Measurements from ENCODE around the gene PCSK5.

PCSK5 gene

GRCh38 chr9:76203373-76203772 lies 312.9 kb downstream of the PCSK5 start:
- DNase-seq = no peak

- DNase-seq = no peak
Observed at GRCh38 chr9:76206821-76207220, 316.3 kb downstream of the PCSK5 start.

- no peak for DNase-seq
Observed at GRCh38 chr9:76213751-76214150, 323.3 kb downstream of the PCSK5 start.

GRCh38 chr9:76215066-76215465 lies 324.6 kb downstream of the PCSK5 start:
- no peak for DNase-seq

DNA sequence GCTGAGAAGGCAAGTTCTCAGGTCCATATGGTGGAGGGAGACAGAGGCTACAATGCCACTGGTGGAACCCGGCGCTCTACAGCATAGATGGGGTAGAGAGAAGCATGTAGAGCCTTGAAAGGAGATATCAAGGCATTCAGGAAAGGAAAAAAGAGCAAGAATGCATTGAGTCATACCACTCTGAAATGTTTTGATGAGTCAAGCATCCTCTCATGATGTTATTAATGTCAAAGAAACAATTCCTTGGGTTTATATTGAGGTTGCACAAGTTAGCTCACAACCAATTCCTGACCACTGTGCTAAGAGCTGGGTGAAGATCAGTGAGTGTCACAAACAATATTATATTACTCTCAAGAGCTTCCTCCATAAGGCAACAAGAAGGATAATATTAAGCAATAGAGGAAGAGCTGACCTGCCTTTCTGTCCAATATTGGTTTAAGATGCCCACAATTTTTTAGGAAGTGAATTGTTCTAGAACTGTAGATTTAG lies 325.7 kb downstream of the PCSK5 start:
- no peak for DNase-seq

- DNase-seq = no peak
Observed at GRCh38 chr9:76218117-76218885, 327.8 kb downstream of the PCSK5 start.

- DNase-seq = no peak
Observed at GRCh38 chr9:76218886-76219445, 328.5 kb downstream of the PCSK5 start.

GRCh38 chr9:76219560-76220151 lies 329.2 kb downstream of the PCSK5 start:
- DNase-seq = no peak

DNA sequence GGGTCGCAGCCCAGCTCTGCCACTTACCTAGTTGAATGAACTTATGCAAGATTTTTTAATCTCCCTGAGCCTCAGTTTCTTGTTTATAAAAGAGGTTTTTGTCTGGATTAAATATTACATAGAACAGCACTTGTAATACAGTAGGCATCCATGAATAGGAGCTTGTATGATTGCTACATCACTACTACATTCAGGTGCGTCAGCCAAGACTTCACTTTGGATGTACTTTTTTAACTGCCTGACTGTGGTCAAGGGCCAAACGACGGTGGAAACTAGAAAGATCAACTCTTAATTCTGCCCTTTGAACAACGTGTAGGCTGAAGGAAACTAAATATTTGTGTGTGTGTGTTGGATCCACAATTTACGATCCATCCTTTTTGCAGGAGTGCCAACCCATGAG lies 330.9 kb downstream of the PCSK5 start:
- DNase-seq = no peak

DNA sequence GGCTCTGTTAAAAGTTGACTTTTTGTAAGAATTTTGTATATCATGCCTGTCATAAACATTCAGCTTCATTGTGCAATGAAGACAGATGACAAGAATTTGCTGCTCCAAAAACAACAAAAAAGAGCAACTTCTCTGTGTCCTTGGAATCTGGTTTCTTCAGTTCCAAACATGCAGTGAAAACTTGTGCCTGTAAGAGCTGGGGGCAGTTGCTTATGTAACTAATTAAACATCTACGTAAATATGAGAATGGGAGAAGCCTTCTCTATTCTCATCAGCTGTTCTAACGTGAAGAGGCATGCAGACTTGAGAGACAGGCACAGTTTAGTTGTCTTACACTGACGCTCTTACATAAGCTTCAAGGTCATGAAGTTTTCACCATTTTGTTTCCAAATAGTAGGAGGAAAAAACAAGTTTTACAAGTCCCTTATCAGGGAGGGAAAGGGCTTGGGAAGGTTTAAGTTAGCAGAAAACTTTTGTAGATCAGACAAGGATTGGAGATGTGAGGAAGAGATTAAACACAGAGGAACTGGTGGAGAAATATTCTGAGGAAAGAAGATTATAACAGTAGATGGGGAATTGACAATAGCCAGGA lies 333.4 kb downstream of the PCSK5 start:
- DNase-seq = no peak

DNA sequence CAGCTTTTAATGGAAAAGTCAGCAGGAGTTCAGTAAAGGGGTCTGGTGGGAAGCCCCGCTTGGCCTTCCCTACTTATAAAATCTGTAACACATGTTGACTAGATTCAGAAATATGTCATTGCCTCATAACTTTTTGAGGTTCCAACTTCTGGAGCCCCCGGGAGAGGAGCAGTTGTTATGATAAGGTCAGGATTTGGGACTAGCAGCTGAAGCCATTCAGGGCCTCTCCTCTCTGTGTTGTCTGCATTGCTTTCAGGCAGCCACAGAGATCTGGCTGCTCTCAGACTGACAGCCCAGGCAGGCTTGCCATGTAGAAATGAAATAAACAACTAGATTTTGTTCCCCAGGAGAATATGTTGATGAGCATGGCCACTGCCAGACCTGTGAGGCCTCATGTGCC lies 336.7 kb downstream of the PCSK5 start:
- DNase-seq = no peak

DNA sequence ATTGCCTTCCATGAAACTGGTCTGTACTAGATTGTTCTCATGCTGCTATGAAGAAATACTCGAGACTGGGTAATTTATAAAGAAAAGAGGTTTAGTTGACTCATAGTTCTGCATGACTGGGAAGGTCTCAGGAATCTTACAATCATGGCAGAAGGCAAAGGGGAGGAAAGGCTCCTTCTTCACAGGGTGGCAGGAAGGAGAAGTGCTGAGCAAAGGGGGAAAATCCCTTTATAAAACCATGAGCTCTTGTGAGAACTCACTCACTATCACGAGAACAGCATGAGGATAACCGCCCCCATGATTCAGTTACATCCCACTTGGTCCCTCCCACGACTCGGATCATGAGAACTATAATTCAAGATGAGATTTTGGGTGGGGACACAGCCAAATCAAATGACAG lies 340.5 kb downstream of the PCSK5 start:
- no peak for DNase-seq

GRCh38 chr9:76232861-76233489 lies 342.5 kb downstream of the PCSK5 start:
- DNase-seq = no peak

GRCh38 chr9:76240578-76240977 lies 350.1 kb downstream of the PCSK5 start:
- no peak for DNase-seq

DNA sequence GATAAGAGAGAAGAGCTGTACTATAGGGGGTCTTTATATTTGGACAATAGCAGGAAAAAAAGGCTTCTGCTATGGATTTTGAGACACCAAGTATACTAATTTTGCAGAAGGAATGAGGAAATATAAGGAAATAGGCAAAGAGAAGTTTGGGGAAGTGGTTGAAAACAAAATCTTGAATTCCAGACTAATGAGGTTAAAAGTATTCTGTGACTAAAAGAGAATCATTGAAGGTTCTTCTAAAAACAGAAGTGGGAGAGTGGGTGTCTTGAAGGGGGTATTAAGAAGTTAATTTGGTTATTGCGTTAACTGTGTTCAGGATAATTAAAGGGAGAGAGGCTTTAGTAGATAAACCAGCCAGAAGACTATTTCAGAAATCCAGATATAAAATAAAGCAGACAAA lies 355.0 kb downstream of the PCSK5 start:
- DNase-seq = no peak

- DNase-seq = no peak
Observed at GRCh38 chr9:76246680-76247079, 356.2 kb downstream of the PCSK5 start.

DNA sequence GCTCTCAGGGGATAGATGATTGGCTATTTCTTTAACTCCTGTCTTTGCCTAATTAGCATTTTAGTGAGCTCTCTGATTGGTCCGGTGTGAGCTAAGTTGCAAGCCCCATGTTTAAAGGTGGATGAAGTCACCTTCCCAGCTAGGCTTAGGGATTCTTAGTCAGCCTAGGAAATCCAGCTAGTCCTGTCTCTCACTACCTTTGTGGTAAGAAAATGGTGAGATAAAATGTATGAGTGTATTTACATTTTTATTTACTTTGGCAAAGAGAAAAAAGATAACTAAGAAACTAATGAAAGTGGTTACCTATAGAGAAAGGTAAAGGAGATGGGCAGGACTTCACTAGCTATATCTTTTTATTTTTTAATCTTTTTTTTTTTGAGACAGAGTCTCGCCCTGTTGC lies 357.0 kb downstream of the PCSK5 start:
- no peak for DNase-seq

- no peak for DNase-seq
Observed at GRCh38 chr9:76249309-76249708, 358.8 kb downstream of the PCSK5 start.

DNA sequence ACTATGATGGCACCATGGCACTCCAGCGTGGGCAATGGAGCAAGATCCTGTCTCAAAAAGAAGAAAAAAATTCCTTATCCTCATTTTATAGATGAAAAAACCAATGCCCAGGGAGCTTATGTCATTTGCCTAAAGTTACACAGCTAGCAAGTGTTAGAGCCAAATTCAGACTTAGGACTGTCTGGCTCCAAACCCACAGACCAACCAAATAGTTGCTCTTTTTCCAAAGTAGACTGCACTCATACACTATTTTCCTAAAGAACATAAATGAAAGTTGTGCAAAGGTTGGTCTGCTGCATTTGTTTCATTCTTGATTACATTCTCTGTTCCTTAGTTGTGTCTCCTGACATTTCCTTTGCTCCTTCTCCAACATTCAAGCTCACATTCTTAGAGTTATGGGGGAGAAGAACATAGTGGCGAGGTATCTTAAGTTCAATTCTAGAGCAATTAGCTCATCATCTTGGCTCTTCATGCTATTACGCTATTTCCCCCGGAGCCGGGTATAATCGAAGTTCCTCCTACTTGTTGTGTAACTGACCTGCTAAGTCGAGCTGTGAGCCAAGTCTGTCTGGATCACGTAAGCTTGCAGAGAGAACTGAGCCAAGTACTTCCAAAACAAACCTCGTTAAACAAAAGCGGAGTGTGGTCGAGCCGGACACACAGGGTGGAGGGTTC lies 365.4 kb downstream of the PCSK5 start:
- DNase-seq = no peak

DNA sequence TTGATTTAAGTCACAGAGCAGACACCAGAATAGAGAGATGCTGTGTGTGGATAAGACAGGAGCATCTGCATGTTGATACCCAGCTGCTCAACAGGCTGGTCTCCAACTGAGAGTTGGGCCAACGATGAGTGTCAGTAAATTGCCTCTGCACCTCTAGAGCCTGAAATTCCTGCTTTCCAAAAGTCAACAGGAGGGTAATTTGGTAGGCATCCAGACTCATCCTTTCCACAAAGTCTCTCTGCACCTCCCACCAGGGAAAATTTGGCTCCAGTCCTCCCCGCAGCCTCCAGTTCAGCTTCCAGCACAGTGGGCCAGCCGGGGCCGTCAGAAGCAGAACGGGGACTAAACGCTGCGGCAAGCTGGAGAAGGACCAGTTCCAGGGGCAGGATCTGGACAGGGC lies 366.8 kb downstream of the PCSK5 start:
- no peak for DNase-seq

DNA sequence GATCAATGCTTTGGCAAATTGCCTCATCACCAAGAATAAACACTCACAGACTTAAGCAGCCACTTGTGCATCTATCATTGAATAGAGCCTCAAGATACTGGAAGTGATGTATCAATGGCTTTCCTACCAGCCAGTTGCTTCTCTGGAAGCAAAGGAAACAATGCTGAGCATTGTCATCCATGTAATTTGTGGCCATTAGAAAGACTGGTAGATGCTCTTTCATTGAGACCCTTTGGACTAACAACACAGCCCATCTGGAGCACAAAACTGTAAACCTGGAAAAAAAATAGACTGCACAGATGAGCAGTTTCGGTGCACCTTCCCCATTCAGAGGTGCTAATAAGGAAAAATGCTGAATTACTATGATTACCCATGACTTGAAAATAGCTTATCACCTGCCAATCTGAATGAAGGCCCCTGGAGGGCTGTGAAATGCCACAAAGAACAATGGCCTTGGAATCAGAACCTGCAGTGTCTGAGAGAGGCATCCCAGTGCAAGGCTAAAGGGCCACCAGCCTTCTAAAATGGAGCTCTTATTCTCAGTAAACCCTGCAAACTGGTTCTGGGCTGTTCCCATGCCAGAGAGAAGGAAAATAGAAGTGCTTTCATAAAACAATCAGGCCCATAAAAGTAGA lies 376.3 kb downstream of the PCSK5 start:
- DNase-seq = no peak

DNA sequence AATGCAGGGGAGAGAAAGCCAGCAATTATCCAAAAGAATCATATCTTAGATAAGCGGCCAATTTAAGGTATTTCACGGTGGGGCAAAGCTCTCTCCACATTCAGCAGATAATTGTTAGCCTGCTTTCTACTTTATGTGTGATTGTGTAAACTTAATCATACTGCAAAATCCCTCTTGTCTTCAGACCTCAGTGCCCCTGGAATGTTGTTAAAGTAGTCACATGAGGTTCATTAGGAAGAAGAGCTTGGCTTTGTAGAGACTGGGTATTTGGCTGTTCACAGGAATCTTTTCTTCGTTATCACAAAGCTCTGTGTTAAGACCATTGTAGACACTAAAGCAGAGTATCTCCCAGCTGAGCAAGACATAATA lies 376.8 kb downstream of the PCSK5 start:
- no peak for DNase-seq

DNA sequence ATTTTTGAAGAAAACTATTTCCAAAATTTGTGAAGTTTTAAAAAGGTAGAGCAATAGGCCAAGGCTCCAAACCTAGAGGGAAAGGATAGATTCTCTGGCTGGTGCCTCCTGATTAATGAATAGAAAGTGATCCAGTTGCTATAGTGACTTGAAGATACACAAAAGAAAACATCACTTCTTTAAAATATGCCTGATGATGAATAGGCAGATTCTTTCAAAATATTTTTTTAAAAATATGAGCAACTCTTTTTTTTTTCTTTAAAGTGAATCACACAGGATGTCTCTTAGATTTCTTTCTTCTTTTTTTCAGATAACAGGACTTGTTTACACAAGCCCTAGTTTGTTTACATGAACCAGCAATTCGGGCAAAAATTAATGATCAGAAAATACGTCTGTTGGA lies 379.3 kb downstream of the PCSK5 start:
- no peak for DNase-seq
